Endothelial cell of umbilical vein (primary cell): Measurements from ENCODE around the gene ZNF470. TPM values are rescaled to one million over a fixed set of nuclear protein-coding genes. Genes with fewer than 3 reads are reported as not detected.

ENCODE experiments used
- BruUV-seq: library from RNA; stranded (reverse); fragments of 400-500 nt; replicated peaks from 2 replicates; lab custom pipeline; 2021; lab: Mats Ljungman, UMichigan
- CTCF ChIA-PET: fragments of 300-600, 350-600 bp; sonication (Branson Sonifier 250); formaldehyde crosslinking; loops from one replicate; lab custom pipeline; 2021; ENCODE audit warnings: antibody characterized with exemption, inconsistent platforms; lab: Charles Lee
- POLR2A ChIA-PET: fragments of 300-600, 350-600 bp; sonication (Branson Sonifier 250); formaldehyde crosslinking; loops from one replicate; lab custom pipeline; 2021; ENCODE audit warnings: antibody characterized with exemption, inconsistent platforms; lab: Charles Lee
- DNase-seq: peaks from one replicate; pipeline ENCODE4 v3.0.0-alpha.2; 2011; ENCODE audit warnings: low read depth, low spot score
- FAIRE-seq: peaks from 2 replicates; lab custom pipeline; 2011; peaks lifted over from hg19 to GRCh38; lab: Jason Lieb, UNC
- H2AFZ ChIP-seq: 2 replicates; pipeline ENCODE4 v1.6.0; 2012; ENCODE audit warnings: low read depth, low read length, control low read depth, inconsistent platforms
- H3K27ac ChIP-seq: 2 replicates; pipeline ENCODE4 v1.5.1; 2011; ENCODE audit warnings: low read depth, mild to moderate bottlenecking, control low read depth, low read length, moderate library complexity; ENCODE audit not compliant: insufficient read depth
- H3K27me3 ChIP-seq, 2 experiments: 2 replicates each; pipeline versions ENCODE4 v1.6.0 to v1.6.1; 2011; ENCODE audit warnings: low read length in 2 of 2, mixed read lengths in 1 of 2; ENCODE audit not compliant: control insufficient read depth in 2 of 2, insufficient read depth in 2 of 2
- H3K36me3 ChIP-seq, 2 experiments: 2 replicates in 1 of 2; 3 replicates in 1 of 2; pipeline ENCODE4 v1.5.1; 2011; ENCODE audit warnings: low read length in 2 of 2, mild to moderate bottlenecking in 1 of 2, moderate library complexity in 1 of 2; ENCODE audit not compliant: control insufficient read depth in 2 of 2, insufficient read depth in 2 of 2; ENCODE audit errors: extremely low read depth in 1 of 2
- H3K4me1 ChIP-seq: 3 replicates; pipeline ENCODE4 v1.5.1; 2011; ENCODE audit warnings: mild to moderate bottlenecking, low read length; ENCODE audit not compliant: control insufficient read depth, insufficient read depth; ENCODE audit errors: extremely low read depth
- H3K4me2 ChIP-seq: 2 replicates; pipeline ENCODE4 v1.6.1; 2011; ENCODE audit warnings: low read length, control low read depth, mixed read lengths; ENCODE audit not compliant: insufficient read depth
- H3K4me3 ChIP-seq, 3 experiments: fragments of 200-600 bp in 1 of 3; sonication (generic), shearing (Covaris generic) in 1 of 3; replicated peaks in 1 of 3; 2 replicates each; pipeline ENCODE4 v1.5.1; 2011 to 2016; ENCODE audit warnings: control low read depth in 3 of 3, low read length in 3 of 3, mild to moderate bottlenecking in 2 of 3, inconsistent platforms in 1 of 3, low read depth in 1 of 3, moderate library complexity in 1 of 3; ENCODE audit not compliant: insufficient read depth in 1 of 3
- H3K79me2 ChIP-seq: 2 replicates; pipeline ENCODE4 v1.6.0; 2012; ENCODE audit warnings: low read length, inconsistent platforms; ENCODE audit not compliant: control insufficient read depth, insufficient read depth
- H3K9ac ChIP-seq: replicated peaks from 2 replicates; pipeline ENCODE3; 2011; ENCODE audit warnings: low read length, control low read depth; ENCODE audit not compliant: insufficient read depth; ENCODE audit errors: extremely low read depth
- H3K9me1 ChIP-seq: replicated peaks from 3 replicates; pipeline ENCODE4 v1.6.0; 2011; ENCODE audit warnings: mild to moderate bottlenecking, low read length; ENCODE audit not compliant: control insufficient read depth, insufficient read depth; ENCODE audit errors: extremely low read depth
- H3K9me3 ChIP-seq: replicated peaks from 2 replicates; pipeline ENCODE4 v1.5.1; 2012; ENCODE audit warnings: low read length, inconsistent platforms; ENCODE audit not compliant: control insufficient read depth, insufficient read depth
- H4K20me1 ChIP-seq: replicated peaks from 2 replicates; pipeline ENCODE3; 2011; ENCODE audit warnings: mild to moderate bottlenecking, low read length; ENCODE audit not compliant: control insufficient read depth, insufficient read depth; ENCODE audit errors: extremely low read depth
- EZH2 ChIP-seq: IDR thresholded peaks from 2 replicates; pipeline ENCODE4 v1.6.1; 2012; ENCODE audit warnings: borderline replicate concordance, low read depth, mild to moderate bottlenecking, moderate library complexity, low read length, inconsistent platforms; ENCODE audit not compliant: severe bottlenecking
- FOS ChIP-seq: IDR thresholded peaks from 2 replicates; pipeline ENCODE4 v1.6.1; 2011; ENCODE audit warnings: mild to moderate bottlenecking, low read length, moderate library complexity, borderline replicate concordance; ENCODE audit not compliant: insufficient read depth
- GATA2 ChIP-seq: IDR thresholded peaks from 2 replicates; pipeline ENCODE4 v1.7.0; 2011; ENCODE audit warnings: low read depth, mild to moderate bottlenecking, moderate library complexity, mixed read lengths, low read length; ENCODE audit not compliant: insufficient read length, insufficient read depth
- JUN ChIP-seq: IDR thresholded peaks from 2 replicates; pipeline ENCODE4 v1.6.1; 2011; ENCODE audit warnings: borderline replicate concordance, low read depth; ENCODE audit not compliant: insufficient read length, insufficient read depth
- MYC ChIP-seq: IDR thresholded peaks from one replicate; pipeline ENCODE4 v1.6.1; 2011; ENCODE audit warnings: mild to moderate bottlenecking, low read depth, low read length
- POLR2A ChIP-seq: IDR thresholded peaks from 2 replicates; pipeline ENCODE4 v1.6.1; 2012; ENCODE audit warnings: low read depth, mild to moderate bottlenecking, control low read depth, low read length
- POLR2AphosphoS5 ChIP-seq: IDR thresholded peaks from 2 replicates; pipeline ENCODE4 v1.6.1; 2012; ENCODE audit warnings: low read depth, mild to moderate bottlenecking, control low read depth, low read length, moderate library complexity; ENCODE audit not compliant: insufficient read depth
- dilution Hi-C: fragments of 300-500 bp; cut with MboI; formaldehyde crosslinking; loops from one replicate; pipeline ENCODE4 v1.15.0; 2019; ENCODE audit warnings: low sequenced_read_pairs; ENCODE audit not compliant: extremely low pct_ligation_motif_present
- intact Hi-C: fragments of 100-400 bp; cut with micrococcal nuclease; formaldehyde crosslinking; loops from one replicate; pipeline ENCODE4 v1.10.0; 2022
- polyA plus RNA-seq, 4 experiments: library from polyadenylated mRNA; depleted of rRNA in 3 of 4; stranded (reverse) in 3 of 4; unstranded in 1 of 4; fragments of >200 nt; gene quantifications; 2 replicates each; pipeline versions ENCODE4 v1.2.1 to v1.2.3, GENCODE V29; 2011 to 2012; ENCODE audit warnings: missing spikeins in 1 of 4
- total RNA-seq: library from RNA; stranded (reverse); gene quantifications from 2 replicates; pipeline ENCODE4 v1.2.3, GENCODE V29; 2021
- TF ChIP-seq, protein P1 (sequence below): IDR thresholded peaks from 2 replicates; pipeline ENCODE4 v1.6.1; 2011; ENCODE audit not compliant: insufficient read depth, insufficient read length
- TF ChIP-seq, protein P2 (sequence below), 2 donors: IDR thresholded peaks; 1 replicate in 1 of 2; 2 replicates in 1 of 2; pipeline ENCODE4 v1.5.1; 2011; ENCODE audit warnings: low read length in 2 of 2, mild to moderate bottlenecking in 2 of 2, moderate library complexity in 2 of 2, control low read depth in 1 of 2, inconsistent platforms in 1 of 2, low read depth in 1 of 2; ENCODE audit not compliant: insufficient read depth in 1 of 2; ENCODE audit errors: extremely low read depth in 1 of 2

Gene ZNF470
- total and polyA plus RNA-seq, 2 donors (not counting 3 experiments of a cell fraction or from before 2014, with no cell fraction given) = 1.0 to 3.9 TPM

- H3K9ac ChIP-seq = peak overlapping the region; percentile 46
- no peaks in the 10 kb centered on the region for H4K20me1 ChIP-seq
- H2AFZ ChIP-seq = peak overlapping the region; percentile 99
- dilution Hi-C loops (no loop called here), intact Hi-C loops (loop anchor here (1.0 to 2.0 kb wide), 5 partner anchors 29 to 224 kb away; partner anchors contain the start of genes ZNF470, ZNF471, ZNF582 and ZNF71)
- ChIA-PET POLR2A (no interaction called here), CTCF (no interaction called here)
- H3K27ac ChIP-seq = peak overlapping the region; percentile 63
- peak; percentile 93 for DNase-seq
- FAIRE-seq = peak; percentile 68
- H3K9me1 ChIP-seq = no peaks in the 10 kb centered on the region
- H3K27me3 ChIP-seq = no peaks in the 10 kb centered on the region
- no peaks in the 10 kb centered on the region for H3K9me3 ChIP-seq
- H3K4me3 ChIP-seq = peak overlapping the region; percentile 63 to 97 (median 66)
- H3K4me1 ChIP-seq = peaks cover 9% of the 10 kb centered on the region
- TF ChIP-seq, protein P1, sequence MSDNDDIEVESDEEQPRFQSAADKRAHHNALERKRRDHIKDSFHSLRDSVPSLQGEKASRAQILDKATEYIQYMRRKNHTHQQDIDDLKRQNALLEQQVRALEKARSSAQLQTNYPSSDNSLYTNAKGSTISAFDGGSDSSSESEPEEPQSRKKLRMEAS = no peak
- TF ChIP-seq, protein P2, sequence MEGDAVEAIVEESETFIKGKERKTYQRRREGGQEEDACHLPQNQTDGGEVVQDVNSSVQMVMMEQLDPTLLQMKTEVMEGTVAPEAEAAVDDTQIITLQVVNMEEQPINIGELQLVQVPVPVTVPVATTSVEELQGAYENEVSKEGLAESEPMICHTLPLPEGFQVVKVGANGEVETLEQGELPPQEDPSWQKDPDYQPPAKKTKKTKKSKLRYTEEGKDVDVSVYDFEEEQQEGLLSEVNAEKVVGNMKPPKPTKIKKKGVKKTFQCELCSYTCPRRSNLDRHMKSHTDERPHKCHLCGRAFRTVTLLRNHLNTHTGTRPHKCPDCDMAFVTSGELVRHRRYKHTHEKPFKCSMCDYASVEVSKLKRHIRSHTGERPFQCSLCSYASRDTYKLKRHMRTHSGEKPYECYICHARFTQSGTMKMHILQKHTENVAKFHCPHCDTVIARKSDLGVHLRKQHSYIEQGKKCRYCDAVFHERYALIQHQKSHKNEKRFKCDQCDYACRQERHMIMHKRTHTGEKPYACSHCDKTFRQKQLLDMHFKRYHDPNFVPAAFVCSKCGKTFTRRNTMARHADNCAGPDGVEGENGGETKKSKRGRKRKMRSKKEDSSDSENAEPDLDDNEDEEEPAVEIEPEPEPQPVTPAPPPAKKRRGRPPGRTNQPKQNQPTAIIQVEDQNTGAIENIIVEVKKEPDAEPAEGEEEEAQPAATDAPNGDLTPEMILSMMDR (IDR thresholded peaks at IDR 0.05; ENCODE audit: extremely low read depth in 1 of 2, insufficient read depth in 1 of 2, low read depth in 1 of 2, low read length in 2 of 2) = no peak
- no peak for TF ChIP-seq MYC
- BruUV-seq = no TSS peak
- no peaks in the 10 kb centered on the region for H3K36me3 ChIP-seq
- H3K79me2 ChIP-seq = no peaks in the 10 kb centered on the region
- H3K4me2 ChIP-seq = peak overlapping the region; percentile 62
Observed at GRCh38 chr19:56538254-56538760, 29.0 kb upstream of the ZNF470 start.

DNA sequence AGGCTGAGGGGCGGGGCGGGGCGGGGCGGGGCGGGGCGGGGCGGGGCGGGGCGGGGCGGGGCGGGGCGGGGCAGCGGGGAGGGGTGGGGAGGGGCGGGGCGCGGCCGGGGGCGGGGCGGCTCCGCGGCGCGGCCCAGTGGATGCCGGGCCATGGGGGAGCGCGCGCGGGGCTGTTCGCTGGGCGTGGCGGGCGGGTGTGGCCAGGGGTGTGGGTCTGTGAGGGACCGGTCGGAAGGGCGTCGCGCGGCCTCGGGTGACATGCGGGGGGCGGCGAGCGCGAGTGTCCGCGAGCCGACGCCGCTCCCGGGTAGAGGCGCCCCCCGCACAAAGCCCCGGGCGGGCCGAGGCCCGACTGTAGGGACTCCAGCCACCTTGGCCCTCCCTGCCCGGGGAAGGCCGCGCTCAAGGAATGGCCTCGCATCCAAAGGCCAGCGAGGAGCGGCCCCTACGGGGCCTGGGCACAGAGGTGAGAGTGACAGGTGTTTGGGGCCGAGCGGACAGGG lies 28.5 kb upstream of the ZNF470 start, which contains the start of gene ZFP28:
ZFP28 (plus strand) TSS at position 188 of the 503 bp plus-strand sequence; CDS start at position 259, 71 bp downstream.
- TF ChIP-seq GATA2 (no peak), POLR2AphosphoS5 (no peak), JUN (no peak), POLR2A (no peak), EZH2 (no peak), FOS (no peak), MYC (no peak)
- TF ChIP-seq, protein P2 (IDR thresholded peaks at IDR 0.05; ENCODE audit: extremely low read depth in 1 of 2, insufficient read depth in 1 of 2, low read depth in 1 of 2, low read length in 2 of 2) = no peak
- TF ChIP-seq, protein P1 = no peak
- FAIRE-seq (no peak), DNase-seq (no peak)
- Histone ChIP-seq H3K9ac (peak within 1 kb of the TSS; percentile 46), H3K4me1 (peaks cover 9% of the 10 kb centered on the region), H3K4me2 (peak within 1 kb of the TSS; percentile 68), H3K9me3 (no peaks in the 10 kb centered on the region), H3K36me3 (no peaks in the 10 kb centered on the region), H3K27me3 (no peaks in the 10 kb centered on the region), H3K79me2 (no peaks in the 10 kb centered on the region), H3K9me1 (no peaks in the 10 kb centered on the region), H2AFZ (peak within 1 kb of the TSS; percentile 99), H4K20me1 (no peaks in the 10 kb centered on the region), H3K4me3 (peak within 1 kb of the TSS; percentile 69 to 97 (median 78)), H3K27ac (peak within 1 kb of the TSS; percentile 63)
- dilution Hi-C loops (no loop called here), intact Hi-C loops (loop anchor here (1.0 to 2.0 kb wide), 5 partner anchors 28 to 225 kb away; partner anchors contain the start of genes ZNF470, ZNF471, ZNF582 and ZNF71)
- ChIA-PET CTCF (no interaction called here), POLR2A (no interaction called here)
- no TSS peak for BruUV-seq
